CD14-positive monocyte (primary cell): ENCODE measurements around the gene RRBP1. TPM values are rescaled to one million over a fixed set of nuclear protein-coding genes. Genes with fewer than 3 reads are reported as not detected.

ENCODE experiments used
- DNase-seq, 3 donors: peaks; one replicate each; pipeline ENCODE4 v3.0.0-alpha.2; 2011 to 2022
- H2AFZ ChIP-seq: 2 replicates; pipeline ENCODE4 v1.6.0; 2012; ENCODE audit warnings: mild to moderate bottlenecking, low read depth, low read length, inconsistent platforms; ENCODE audit not compliant: insufficient read depth, poor library complexity, severe bottlenecking
- H3K27ac ChIP-seq, 2 donors: 1 replicate in 1 of 2; 2 replicates in 1 of 2; pipeline ENCODE4 v1.5.1; 2012 to 2013; ENCODE audit warnings: low read length in 2 of 2, control low read depth in 1 of 2, inconsistent platforms in 1 of 2, low read depth in 1 of 2, mild to moderate bottlenecking in 1 of 2
- H3K27me3 ChIP-seq, 2 donors: one replicate each; pipeline versions ENCODE4 v1.6.0 to v1.6.1; 2011 to 2013; ENCODE audit warnings: low read length in 2 of 2; ENCODE audit not compliant: control insufficient read depth in 2 of 2, insufficient read depth in 2 of 2
- H3K36me3 ChIP-seq, 2 donors: replicated peaks in 1 of 2; 1 replicate in 1 of 2; 2 replicates in 1 of 2; pipeline versions ENCODE4 v1.5.1 to v1.6.1; 2012 to 2013; ENCODE audit warnings: low read length in 2 of 2, control low read depth in 1 of 2, inconsistent platforms in 1 of 2, mild to moderate bottlenecking in 1 of 2; ENCODE audit not compliant: insufficient read depth in 2 of 2, control insufficient read depth in 1 of 2
- H3K4me1 ChIP-seq, 2 donors: 1 replicate in 1 of 2; 2 replicates in 1 of 2; pipeline versions ENCODE4 v1.5.1 to v1.6.1; 2012 to 2013; ENCODE audit warnings: low read length in 2 of 2, control low read depth in 1 of 2, inconsistent platforms in 1 of 2, mild to moderate bottlenecking in 1 of 2, moderate library complexity in 1 of 2; ENCODE audit not compliant: insufficient read depth in 2 of 2, control insufficient read depth in 1 of 2
- H3K4me2 ChIP-seq: replicated peaks from 2 replicates; pipeline ENCODE3; 2012; ENCODE audit warnings: low read length, moderate library complexity, mild to moderate bottlenecking; ENCODE audit not compliant: poor library complexity, severe bottlenecking; ENCODE audit errors: extremely low read depth
- H3K4me3 ChIP-seq, 3 experiments: fragments of 200-600 bp in 1 of 3; sonication (generic) in 1 of 3; replicated peaks in 1 of 3; 1 replicate in 2 of 3; 2 replicates in 1 of 3; pipeline ENCODE4 v1.5.1; 2011 to 2013; ENCODE audit warnings: low read length in 3 of 3, mild to moderate bottlenecking in 3 of 3, control low read depth in 2 of 3, low read depth in 2 of 3, inconsistent platforms in 1 of 3, moderate library complexity in 1 of 3
- H3K79me2 ChIP-seq: 2 replicates; pipeline ENCODE4 v1.6.0; 2012; ENCODE audit warnings: mild to moderate bottlenecking, control low read depth, inconsistent platforms, low read length, moderate library complexity; ENCODE audit not compliant: insufficient read depth
- H3K9ac ChIP-seq: 2 replicates; pipeline ENCODE4 v1.6.0; 2017; ENCODE audit warnings: low read length, mild to moderate bottlenecking; ENCODE audit not compliant: insufficient read depth, poor library complexity, severe bottlenecking
- H3K9me3 ChIP-seq, 2 donors: replicated peaks in 1 of 2; 1 replicate in 1 of 2; 2 replicates in 1 of 2; pipeline versions ENCODE4 v1.5.1 to v1.6.1; 2012 to 2013; ENCODE audit warnings: low read length in 2 of 2, control low read depth in 1 of 2; ENCODE audit not compliant: control insufficient read depth in 1 of 2, insufficient read depth in 1 of 2
- H4K20me1 ChIP-seq: 2 replicates; pipeline ENCODE4 v1.6.0; 2012; ENCODE audit warnings: mild to moderate bottlenecking, low read length, control low read depth, moderate library complexity; ENCODE audit not compliant: insufficient read depth
- H3K27ac Mint-ChIP-seq, 7 donors: one replicate each; pipeline ENCODE4 v1.8.0; 2020; ENCODE audit warnings: mild to moderate bottlenecking in 7 of 7, mixed read lengths in 7 of 7, moderate library complexity in 6 of 7, inconsistent platforms in 2 of 7
- H3K27me3 Mint-ChIP-seq, 3 donors: one replicate each; pipeline ENCODE4 v1.8.0; 2021 to 2022; ENCODE audit warnings: low read depth in 3 of 3, mild to moderate bottlenecking in 3 of 3, mixed read lengths in 3 of 3, moderate library complexity in 3 of 3, inconsistent platforms in 1 of 3
- H3K36me3 Mint-ChIP-seq, 2 donors: one replicate each; pipeline ENCODE4 v1.8.0; 2020; ENCODE audit warnings: mixed read lengths in 2 of 2, inconsistent platforms in 1 of 2, mild to moderate bottlenecking in 1 of 2
- H3K4me1 Mint-ChIP-seq: one replicate; pipeline ENCODE4 v1.8.0; 2020; ENCODE audit warnings: mild to moderate bottlenecking, mixed read lengths
- H3K4me3 Mint-ChIP-seq, 2 donors: one replicate each; pipeline ENCODE4 v1.8.0; 2020; ENCODE audit warnings: mild to moderate bottlenecking in 2 of 2, mixed read lengths in 2 of 2, moderate library complexity in 1 of 2
- H3K9me3 Mint-ChIP-seq, 7 donors: one replicate each; pipeline ENCODE4 v1.8.0; 2020 to 2022; ENCODE audit warnings: mixed read lengths in 7 of 7, mild to moderate bottlenecking in 6 of 7, moderate library complexity in 6 of 7, inconsistent platforms in 2 of 7
- WGBS: methylation state at CpG from one replicate; pipeline ENCODE4 v1.1.5; 2013; ENCODE audit warnings: missing lambda C conversion rate; ENCODE audit not compliant: insufficient coverage; 5-methylcytosine and 5-hydroxymethylcytosine counted together
- intact Hi-C, 2 donors: fragments of 100-400 bp; cut with micrococcal nuclease; formaldehyde crosslinking; loops; one replicate each; pipeline versions ENCODE4 v1.15.0 to v1.15.1; 2023
- polyA plus RNA-seq, 3 donors: library from polyadenylated mRNA; depleted of rRNA in 1 of 3; unstranded in 2 of 3; stranded (reverse) in 1 of 3; fragments of 300-500 nt in 2 of 3; fragments of >200 nt in 1 of 3; fragmentation: Illumina TruSeq in 2 of 3; gene quantifications; 1 replicate in 2 of 3; 2 replicates in 1 of 3; pipeline ENCODE4 v1.2.3, GENCODE V29; 2012 to 2021
- TF ChIP-seq, protein P1 (sequence below): fragments of 200-600 bp; IDR thresholded peaks from one replicate; pipeline ENCODE4 v1.8.0; 2022; ENCODE audit warnings: antibody characterized with exemption, mild to moderate bottlenecking

The RRBP1 gene
- polyA plus RNA-seq, 3 donors, result 4.7 to 22.2 (median 7.5) TPM

DNA sequence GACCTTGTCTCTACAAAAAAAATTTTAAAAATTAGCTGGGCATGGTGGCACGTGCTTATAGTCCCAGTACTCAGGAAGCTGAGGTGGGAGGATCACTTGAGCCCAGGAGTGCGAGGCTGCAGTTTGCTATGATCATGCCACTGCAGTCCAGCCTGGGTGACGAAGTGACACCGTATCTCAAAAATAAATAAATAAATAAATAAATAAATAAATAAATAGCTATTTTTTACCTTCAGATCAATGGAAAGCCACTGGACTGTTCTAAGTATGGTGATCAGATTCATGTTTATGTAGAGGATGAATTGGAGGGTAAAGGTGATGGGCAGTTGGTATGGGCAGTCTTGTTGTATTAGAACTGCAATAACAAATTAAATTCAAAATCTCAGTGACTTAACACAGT, 88.1 kb downstream of the RRBP1 start:
- H3K9me3 Mint-ChIP-seq, result no peaks in the 10 kb centered on the region
- intact Hi-C loops, result loop anchor here in 1 of 2 donors (5.0 kb wide), 1 partner anchor 87 kb away; no protein-coding TSS in a partner anchor
- Histone ChIP-seq H3K79me2 (no peaks in the 10 kb centered on the region), H3K9me3 (no peaks in the 10 kb centered on the region), H3K9ac (no peak overlapping the region), H3K4me1 (no peaks in the 10 kb centered on the region), H3K27me3 (no peaks in the 10 kb centered on the region), H3K4me2 (no peak overlapping the region), H2AFZ (no peak overlapping the region), H3K36me3 (no peaks in the 10 kb centered on the region), H3K4me3 (no peak overlapping the region), H3K27ac (no peak overlapping the region), H4K20me1 (no peaks in the 10 kb centered on the region)
- no peak for DNase-seq
- H3K27me3 Mint-ChIP-seq, result peaks cover 0 to 2% (median 0%) of the 10 kb centered on the region in 3 donors
- no peak overlapping the region for H3K27ac Mint-ChIP-seq
- no CpG with 5 or more reads among the region's 4 CpGs for WGBS
- TF ChIP-seq, protein P1, sequence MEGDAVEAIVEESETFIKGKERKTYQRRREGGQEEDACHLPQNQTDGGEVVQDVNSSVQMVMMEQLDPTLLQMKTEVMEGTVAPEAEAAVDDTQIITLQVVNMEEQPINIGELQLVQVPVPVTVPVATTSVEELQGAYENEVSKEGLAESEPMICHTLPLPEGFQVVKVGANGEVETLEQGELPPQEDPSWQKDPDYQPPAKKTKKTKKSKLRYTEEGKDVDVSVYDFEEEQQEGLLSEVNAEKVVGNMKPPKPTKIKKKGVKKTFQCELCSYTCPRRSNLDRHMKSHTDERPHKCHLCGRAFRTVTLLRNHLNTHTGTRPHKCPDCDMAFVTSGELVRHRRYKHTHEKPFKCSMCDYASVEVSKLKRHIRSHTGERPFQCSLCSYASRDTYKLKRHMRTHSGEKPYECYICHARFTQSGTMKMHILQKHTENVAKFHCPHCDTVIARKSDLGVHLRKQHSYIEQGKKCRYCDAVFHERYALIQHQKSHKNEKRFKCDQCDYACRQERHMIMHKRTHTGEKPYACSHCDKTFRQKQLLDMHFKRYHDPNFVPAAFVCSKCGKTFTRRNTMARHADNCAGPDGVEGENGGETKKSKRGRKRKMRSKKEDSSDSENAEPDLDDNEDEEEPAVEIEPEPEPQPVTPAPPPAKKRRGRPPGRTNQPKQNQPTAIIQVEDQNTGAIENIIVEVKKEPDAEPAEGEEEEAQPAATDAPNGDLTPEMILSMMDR, result no peak
- H3K4me1 Mint-ChIP-seq, result peaks cover 2% of the 10 kb centered on the region
- H3K36me3 Mint-ChIP-seq, result peaks cover 0 to 2% of the 10 kb centered on the region in 2 donors
- no peak overlapping the region for H3K4me3 Mint-ChIP-seq

DNA sequence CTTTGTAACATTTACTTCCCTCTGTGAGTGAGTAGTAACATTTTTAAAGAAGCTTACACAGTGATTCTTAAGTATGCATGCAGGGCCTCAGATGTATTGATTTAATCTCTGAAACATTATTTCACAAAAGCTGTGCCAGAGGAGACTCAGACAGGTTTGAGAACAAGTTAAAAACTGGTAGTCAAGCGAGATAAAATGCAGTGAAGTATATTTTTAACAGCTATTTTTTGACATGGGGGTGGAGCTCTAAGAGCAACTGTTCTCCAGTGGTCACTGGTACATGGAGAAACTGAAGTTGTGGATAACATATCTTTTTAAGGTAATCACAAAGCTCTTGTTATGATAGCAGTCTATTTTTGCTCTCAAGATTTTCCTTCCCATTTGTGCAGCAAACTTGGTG, 91.8 kb downstream of the RRBP1 start:
- H3K27me3 ChIP-seq, result no peaks in the 10 kb centered on the region
- no peak overlapping the region for H3K9ac ChIP-seq
- peaks cover 0 to 2% (median 0%) of the 10 kb centered on the region in 3 donors for H3K27me3 Mint-ChIP-seq
- H3K4me3 ChIP-seq, result no peak overlapping the region
- H3K9me3 Mint-ChIP-seq, result peaks cover 0 to 3% (median 0%) of the 10 kb centered on the region in 7 donors
- no peak overlapping the region for H3K27ac Mint-ChIP-seq
- no peaks in the 10 kb centered on the region for H3K9me3 ChIP-seq
- no peaks in the 10 kb centered on the region for H3K36me3 ChIP-seq
- H3K79me2 ChIP-seq, result no peaks in the 10 kb centered on the region
- no peak overlapping the region for H3K4me2 ChIP-seq
- no peaks in the 10 kb centered on the region for H3K4me1 ChIP-seq
- no peak overlapping the region for H2AFZ ChIP-seq
- no peak overlapping the region for H3K4me3 Mint-ChIP-seq
- H3K4me1 Mint-ChIP-seq, result peaks cover 2% of the 10 kb centered on the region
- peaks cover 2% of the 10 kb centered on the region in 2 donors for H3K36me3 Mint-ChIP-seq
- no peak for DNase-seq
- no peak overlapping the region for H3K27ac ChIP-seq
- TF ChIP-seq, protein P1, result no peak
- no CpG with 5 or more reads among the region's 1 CpG for WGBS
- no peaks in the 10 kb centered on the region for H4K20me1 ChIP-seq
- intact Hi-C loops, result loop anchor here in 1 of 2 donors (5.0 kb wide), 1 partner anchor 83 kb away; no protein-coding TSS in a partner anchor
